Colonic mucosa (tissue), 4 donors: ENCODE results near the gene GAPVD1. TPM values are rescaled to one million over a fixed set of nuclear protein-coding genes. Genes with fewer than 3 reads are reported as not detected.

Source experiments
- DNase-seq: peaks from one replicate; pipeline ENCODE4 v3.0.0-alpha.2; 2020
- H3K27ac ChIP-seq: fragments of 200-600 bp; one replicate; pipeline ENCODE4 v1.8.0; 2021
- H3K27me3 ChIP-seq: fragments of 200-600 bp; one replicate; pipeline ENCODE4 v1.8.0; 2021
- H3K36me3 ChIP-seq: fragments of 200-600 bp; one replicate; pipeline ENCODE4 v1.8.0; 2021
- H3K4me1 ChIP-seq: fragments of 200-600 bp; one replicate; pipeline ENCODE4 v1.8.0; 2021; ENCODE audit warnings: mild to moderate bottlenecking
- H3K4me3 ChIP-seq: fragments of 200-600 bp; one replicate; pipeline ENCODE4 v1.8.0; 2021
- H3K9ac ChIP-seq, 2 donors: one replicate each; pipeline ENCODE4 v1.7.0; 2013; ENCODE audit warnings: control low read depth in 2 of 2, low read depth in 2 of 2, low read length in 2 of 2
- H3K9me3 ChIP-seq: fragments of 200-600 bp; one replicate; pipeline ENCODE4 v1.8.0; 2021
- CTCF ChIP-seq: fragments of 200-600 bp; IDR thresholded peaks from one replicate; pipeline ENCODE4 v1.8.0; 2022; ENCODE audit warnings: antibody characterized with exemption, mild to moderate bottlenecking
- intact Hi-C: fragments of 100-400 bp; cut with DNase I; formaldehyde crosslinking; loops from one replicate; pipeline ENCODE4 v1.14.1; 2022
- total RNA-seq, 2 donors: library from RNA; stranded (reverse); fragmentation: NEBNext Ultra II Directional in 1 of 2; extraction: Animal tissue kit (Norgen Biotek cat#: 25700) in 1 of 2; gene quantifications; one replicate each; pipeline ENCODE4 v1.2.1, GENCODE V29; 2021
- donor health status: healthy.
- donor health status: DM: no; HTN: no; CAD: no.
- donor health status: DM: no; HTN: no; CAD: no.

GAPVD1 gene
- total RNA-seq, 2 donors from 2014 or later = 38.9 to 42.0 TPM

- Histone ChIP-seq H3K36me3 (no peaks in the 10 kb centered on the region), H3K4me3 (no peak overlapping the region), H3K27me3 (no peaks in the 10 kb centered on the region), H3K4me1 (no peaks in the 10 kb centered on the region), H3K9me3 (no peaks in the 10 kb centered on the region), H3K27ac (no peak overlapping the region), H3K9ac (no peak overlapping the region)
- no peak for TF ChIP-seq CTCF
- intact Hi-C loops = no loop called here
- DNase-seq = no peak
Observed at GRCh38 chr9:125379208-125379607, 117.6 kb downstream of the GAPVD1 start.

GRCh38 chr9:125380406-125380805, 118.8 kb downstream of the GAPVD1 start:
- Histone ChIP-seq H3K4me1 (no peaks in the 10 kb centered on the region), H3K4me3 (no peak overlapping the region), H3K27ac (no peak overlapping the region), H3K9me3 (no peaks in the 10 kb centered on the region), H3K27me3 (no peaks in the 10 kb centered on the region), H3K9ac (no peak overlapping the region), H3K36me3 (no peaks in the 10 kb centered on the region)
- intact Hi-C loops = no loop called here
- TF ChIP-seq CTCF = no peak
- DNase-seq = no peak

- Histone ChIP-seq H3K27me3 (no peaks in the 10 kb centered on the region), H3K27ac (no peak overlapping the region), H3K4me3 (no peak overlapping the region), H3K36me3 (no peaks in the 10 kb centered on the region), H3K9ac (no peak overlapping the region), H3K4me1 (no peaks in the 10 kb centered on the region), H3K9me3 (no peaks in the 10 kb centered on the region)
- intact Hi-C loops = no loop called here
- DNase-seq = no peak
- no peak for TF ChIP-seq CTCF
Observed at GRCh38 chr9:125387861-125388524, 126.4 kb downstream of the GAPVD1 start.

GRCh38 chr9:125388978-125389377, 127.4 kb downstream of the GAPVD1 start:
- DNase-seq = no peak
- Histone ChIP-seq H3K4me3 (no peak overlapping the region), H3K9ac (no peak overlapping the region), H3K27ac (no peak overlapping the region), H3K4me1 (no peaks in the 10 kb centered on the region), H3K27me3 (no peaks in the 10 kb centered on the region), H3K9me3 (no peaks in the 10 kb centered on the region), H3K36me3 (no peaks in the 10 kb centered on the region)
- intact Hi-C loops = no loop called here
- TF ChIP-seq CTCF = no peak

GRCh38 chr9:125391704-125392103, 130.1 kb downstream of the GAPVD1 start:
- no peak overlapping the region for H3K4me3 ChIP-seq
- intact Hi-C loops = no loop called here
- H3K9ac ChIP-seq = no peak overlapping the region
- no peaks in the 10 kb centered on the region for H3K27me3 ChIP-seq
- H3K27ac ChIP-seq = no peak overlapping the region
- no peaks in the 10 kb centered on the region for H3K36me3 ChIP-seq
- no peaks in the 10 kb centered on the region for H3K9me3 ChIP-seq
- H3K4me1 ChIP-seq = no peaks in the 10 kb centered on the region
- no peak for TF ChIP-seq CTCF
- no peak for DNase-seq
